NT2/D1 (cell line): Measurements from ENCODE around the gene PIP.

ENCODE experiments used
- SUZ12 ChIP-seq: IDR thresholded peaks from 2 replicates; pipeline ENCODE4 v1.6.1; 2011; ENCODE audit not compliant: insufficient read length, insufficient read depth; ENCODE audit errors: extremely low read depth
- YY1 ChIP-seq: IDR thresholded peaks from 2 replicates; pipeline ENCODE4 v1.6.1; 2011; ENCODE audit not compliant: insufficient read length, insufficient read depth
- ZNF274 ChIP-seq: IDR thresholded peaks from 2 replicates; pipeline ENCODE4 v1.6.1; 2011; ENCODE audit warnings: mild to moderate bottlenecking, low read depth, low read length

- TF ChIP-seq ZNF274 (no peak), YY1 (no peak), SUZ12 (no peak)
These were observed 2.4 kb upstream of the PIP start for GRCh38 chr7:143129477-143129876.
